Measurements from ENCODE around the gene PPP1R16B.
A peak's percentile ranks its signal among the peaks of the same experiment; 100 is the strongest.

The PPP1R16B gene

DNA sequence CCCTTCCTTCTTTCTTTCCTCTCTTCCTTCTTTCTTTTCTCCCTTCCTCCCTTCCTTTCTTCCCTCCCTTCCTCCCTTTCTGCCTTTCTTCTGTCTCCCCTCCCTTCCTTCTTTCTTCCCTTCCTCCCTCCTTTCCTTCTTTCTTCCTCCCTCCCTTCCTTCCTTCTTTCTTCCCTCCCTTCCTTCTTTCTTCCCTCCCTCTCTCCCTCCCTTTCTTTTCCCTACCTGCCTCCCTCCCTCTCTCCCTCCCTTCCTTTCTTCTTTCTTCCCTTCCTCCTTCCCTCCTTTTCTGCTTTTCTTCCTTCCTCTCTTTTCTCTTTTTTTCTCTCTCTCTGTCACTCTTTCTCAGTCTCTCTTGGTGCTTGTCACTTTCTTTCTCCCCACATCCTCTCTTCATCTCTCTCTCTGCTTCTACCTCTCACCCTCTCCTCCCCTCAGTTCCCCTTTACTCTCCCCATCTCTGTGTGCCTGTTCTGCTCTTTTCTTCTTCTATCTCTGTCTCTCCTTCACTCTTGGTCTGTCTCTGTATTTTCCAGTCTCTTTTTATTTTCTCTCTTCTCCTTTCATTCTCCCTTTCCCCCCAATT lies 90.6 kb downstream of the PPP1R16B start:
- DNase-seq (ENCODE audit: low spot score): no peak

DNA sequence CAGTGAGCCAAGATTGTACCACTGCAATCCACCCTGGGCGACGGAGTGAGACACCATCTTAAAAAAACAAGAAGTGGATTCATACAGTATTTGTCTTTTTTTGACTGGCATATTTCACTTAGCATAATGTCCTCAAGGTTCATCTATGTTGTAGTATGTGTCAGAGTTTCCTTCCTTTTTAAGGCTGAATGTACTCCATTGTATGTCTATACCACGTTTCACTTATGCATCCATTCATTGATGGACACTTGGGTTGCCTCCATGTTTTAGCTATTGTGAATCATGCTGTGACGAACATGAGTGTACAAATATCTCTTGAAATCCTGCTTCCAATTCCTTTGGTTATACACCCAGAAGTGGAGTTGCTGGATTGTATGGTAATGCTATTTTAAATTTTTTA lies 91.8 kb downstream of the PPP1R16B start:
- no peak for DNase-seq (ENCODE audit: low spot score)

DNA sequence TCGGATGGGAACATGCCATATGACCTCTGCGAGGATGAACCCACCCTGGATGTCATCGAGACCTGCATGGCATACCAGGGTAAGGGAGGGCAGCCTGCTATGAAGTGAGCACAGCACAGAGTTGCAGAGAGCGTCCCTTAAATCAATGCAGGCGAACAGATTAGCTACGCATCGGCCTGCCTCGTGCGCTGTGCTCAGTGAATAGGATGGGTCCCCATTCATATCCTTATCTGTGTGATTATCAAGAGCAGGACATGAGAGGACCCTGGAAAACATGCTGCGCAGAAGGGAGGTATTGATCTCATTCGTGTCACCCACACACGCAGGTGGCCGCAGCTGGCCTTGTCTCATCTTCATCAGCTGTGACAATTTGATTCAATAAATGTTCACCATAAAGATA lies 95.1 kb downstream of the PPP1R16B start:
- DNase-seq (ENCODE audit: low spot score): no peak

DNA sequence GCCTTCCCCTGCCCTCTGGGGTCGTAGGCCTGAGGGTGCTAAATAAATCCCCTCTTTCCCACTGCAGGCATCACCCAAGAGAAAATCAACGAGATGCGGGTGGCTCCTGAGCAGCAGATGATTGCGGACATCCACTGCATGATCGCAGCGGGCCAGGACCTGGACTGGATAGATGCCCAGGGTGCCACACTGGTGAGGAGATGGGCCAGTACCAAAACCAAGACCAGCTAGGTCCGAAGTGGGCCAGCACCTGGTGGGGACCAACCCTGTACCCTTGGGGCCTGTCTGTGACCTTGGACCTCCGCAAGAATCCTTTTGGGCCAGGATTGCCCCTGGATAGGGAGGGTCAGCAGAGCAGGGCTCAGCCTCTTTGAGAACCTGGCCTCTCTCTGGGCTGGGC lies 97.1 kb downstream of the PPP1R16B start:
- no peak for DNase-seq (ENCODE audit: low spot score)

DNA sequence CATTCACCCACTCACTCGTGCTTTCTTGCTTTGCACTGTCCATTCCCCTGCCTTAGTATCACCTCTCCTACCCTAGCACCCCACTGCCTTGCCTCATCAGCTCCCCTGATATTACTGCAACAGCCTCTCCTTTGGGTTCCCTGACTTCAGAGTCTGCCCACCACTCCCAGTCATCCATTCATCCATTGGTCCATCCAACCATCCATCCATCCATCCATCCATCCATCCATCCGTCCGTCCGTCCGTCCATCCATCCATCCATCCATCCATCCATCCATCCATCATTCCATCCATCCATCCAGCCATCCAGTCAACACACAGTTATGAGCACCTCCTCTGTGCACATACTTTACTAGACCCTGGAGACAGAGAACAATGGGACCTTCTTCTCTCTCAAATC lies 97.8 kb downstream of the PPP1R16B start:
- no peak for DNase-seq (ENCODE audit: low spot score)

DNA sequence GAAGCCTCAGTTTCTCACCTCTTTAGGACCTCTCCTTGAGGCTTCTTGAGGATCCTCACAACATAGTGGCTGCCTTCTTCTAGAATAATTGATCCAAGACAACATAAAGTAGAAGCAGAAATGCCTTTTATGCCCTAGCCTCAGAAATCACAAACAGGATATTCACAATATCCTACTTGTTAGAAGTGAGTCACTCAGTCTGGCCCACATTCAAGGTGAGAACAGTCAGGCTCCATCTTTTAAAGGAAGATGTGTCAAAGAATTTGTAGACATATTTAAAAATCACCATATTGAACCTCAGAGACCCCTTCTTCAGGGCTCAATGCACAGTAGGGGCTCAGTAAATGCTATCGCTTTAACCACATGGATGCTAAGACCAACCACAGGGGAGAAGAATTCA lies 99.9 kb downstream of the PPP1R16B start:
- no peak for DNase-seq (ENCODE audit: low spot score)

DNA sequence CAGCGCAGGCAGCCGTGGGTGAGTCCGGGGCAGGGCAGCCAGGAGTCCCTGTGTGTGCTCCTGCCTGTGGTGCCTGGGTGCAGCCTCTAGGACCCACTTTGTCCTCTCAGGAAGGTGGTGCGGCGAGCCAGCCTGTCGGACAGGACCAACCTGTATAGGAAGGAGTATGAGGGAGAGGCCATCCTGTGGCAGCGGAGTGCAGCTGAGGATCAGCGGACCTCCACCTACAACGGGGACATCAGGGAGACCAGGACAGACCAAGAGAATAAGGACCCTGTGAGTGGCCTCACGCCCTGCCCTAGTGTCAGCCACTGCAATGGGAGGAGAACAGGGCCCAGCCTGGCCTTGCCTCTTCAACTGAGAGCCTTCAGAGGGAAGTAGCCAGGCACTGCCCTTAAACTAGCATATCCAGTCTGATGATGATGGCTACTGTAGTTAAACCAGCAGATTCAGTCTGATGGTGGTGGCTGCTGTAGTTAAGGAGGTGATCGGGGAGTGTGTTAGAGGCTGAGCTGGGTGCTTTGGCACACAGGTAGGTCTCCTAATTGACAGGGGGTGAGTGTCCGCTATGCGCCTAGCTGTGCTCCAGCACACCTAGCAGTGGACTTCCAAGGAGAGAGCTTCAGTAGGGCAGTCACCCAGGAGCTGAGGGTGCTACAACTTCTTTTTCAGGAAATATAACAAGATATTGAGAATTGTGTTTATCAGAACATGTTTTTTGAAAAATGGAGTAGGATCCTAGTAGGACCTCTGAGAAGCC lies 102.6 kb downstream of the PPP1R16B start:
- no peak for DNase-seq (ENCODE audit: low spot score)

DNA sequence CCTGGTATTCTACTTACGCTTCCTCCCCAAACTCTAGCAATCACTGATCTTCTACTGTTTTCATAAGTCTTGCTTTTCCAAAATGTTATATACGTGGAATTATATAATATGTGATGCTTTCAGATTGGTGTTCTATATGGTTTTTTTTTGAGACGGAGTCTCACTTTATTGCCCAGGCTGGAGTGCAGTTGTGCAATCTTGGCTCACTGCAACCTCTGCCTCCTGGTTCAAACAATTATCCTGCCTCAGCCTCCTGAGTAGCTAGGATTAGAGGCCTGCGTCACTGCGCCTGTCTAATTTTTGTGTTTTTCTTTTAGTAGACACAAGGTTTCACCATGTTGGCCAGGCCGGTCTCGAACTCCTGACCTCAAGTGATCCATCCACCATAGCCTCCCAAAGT lies 109.9 kb downstream of the PPP1R16B start:
- DNase-seq (ENCODE audit: low spot score): no peak

DNA sequence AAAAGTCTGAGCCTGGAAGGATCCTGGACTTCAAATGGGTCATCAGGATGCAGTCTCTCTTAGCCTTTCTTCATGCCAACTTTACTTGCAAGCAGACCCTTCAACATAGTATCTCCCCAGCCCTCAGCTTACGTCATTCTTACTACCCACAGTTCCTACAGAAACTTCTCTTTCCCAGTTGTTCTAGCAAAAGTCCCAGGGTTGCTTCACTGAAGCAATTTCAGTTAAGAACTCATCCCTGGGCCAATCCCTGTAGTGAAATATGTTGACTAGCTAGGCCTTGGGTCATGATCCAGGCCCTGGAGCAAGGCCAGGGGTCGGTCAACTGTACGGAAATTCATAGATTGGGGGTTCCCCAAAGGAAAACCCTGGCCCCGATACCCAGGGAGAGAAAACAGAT lies 112.2 kb downstream of the PPP1R16B start:
- DNase-seq (ENCODE audit: low spot score): no peak

DNA sequence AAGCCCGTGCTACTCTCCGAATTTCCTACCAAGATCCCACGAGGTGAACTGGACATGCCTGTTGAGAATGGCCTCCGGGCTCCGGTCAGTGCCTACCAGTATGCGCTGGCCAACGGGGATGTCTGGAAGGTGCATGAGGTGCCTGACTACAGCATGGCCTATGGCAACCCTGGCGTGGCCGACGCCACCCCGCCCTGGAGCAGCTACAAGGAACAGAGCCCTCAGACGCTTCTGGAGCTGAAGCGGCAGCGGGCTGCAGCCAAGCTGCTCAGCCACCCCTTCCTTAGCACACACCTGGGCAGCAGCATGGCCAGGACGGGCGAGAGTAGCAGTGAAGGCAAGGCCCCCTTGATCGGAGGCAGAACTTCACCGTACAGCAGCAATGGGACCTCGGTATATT lies 112.7 kb downstream of the PPP1R16B start:
- DNase-seq (ENCODE audit: low spot score): no peak

DNA sequence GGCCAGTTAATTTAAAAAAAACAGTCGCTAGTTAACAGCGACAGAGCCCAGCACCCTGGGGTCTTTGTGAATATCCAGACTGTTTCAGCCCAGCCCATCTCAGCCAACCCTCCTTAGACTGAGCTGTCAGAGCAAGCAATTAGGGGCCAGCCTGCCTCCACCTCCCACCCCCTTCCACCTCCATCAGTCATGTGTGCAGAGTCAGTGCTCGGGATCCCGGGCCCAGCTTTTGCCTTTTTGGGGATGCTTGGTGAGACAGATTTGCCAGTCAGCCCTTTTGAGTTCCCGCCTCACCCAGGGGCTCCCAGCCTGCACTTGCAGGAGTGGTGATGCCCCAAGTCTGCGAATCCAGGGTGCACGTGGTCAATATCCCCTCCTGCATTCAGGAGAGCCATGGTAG lies 114.2 kb downstream of the PPP1R16B start:
- no peak for DNase-seq (ENCODE audit: low spot score)

DNA sequence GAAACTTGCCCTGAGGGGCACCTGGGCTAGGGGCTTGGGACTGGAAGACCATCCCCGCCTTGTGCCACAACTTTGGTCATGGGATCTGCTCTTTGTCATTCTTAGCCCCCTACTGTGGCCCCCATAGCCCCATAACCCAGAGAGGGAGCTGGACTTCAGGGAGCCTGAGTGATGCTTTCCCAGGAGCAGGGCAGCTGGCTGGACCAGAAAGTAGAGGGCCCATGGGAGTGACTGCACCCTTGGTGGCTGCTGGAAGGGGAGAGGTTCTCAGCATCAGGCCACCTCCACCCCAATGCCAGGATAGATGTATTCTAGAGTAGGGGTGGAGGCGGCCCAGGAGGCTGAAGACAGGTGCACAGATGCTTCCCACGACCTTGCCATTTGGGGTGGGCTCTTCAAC lies 114.9 kb downstream of the PPP1R16B start:
- no peak for DNase-seq (ENCODE audit: low spot score)

DNA sequence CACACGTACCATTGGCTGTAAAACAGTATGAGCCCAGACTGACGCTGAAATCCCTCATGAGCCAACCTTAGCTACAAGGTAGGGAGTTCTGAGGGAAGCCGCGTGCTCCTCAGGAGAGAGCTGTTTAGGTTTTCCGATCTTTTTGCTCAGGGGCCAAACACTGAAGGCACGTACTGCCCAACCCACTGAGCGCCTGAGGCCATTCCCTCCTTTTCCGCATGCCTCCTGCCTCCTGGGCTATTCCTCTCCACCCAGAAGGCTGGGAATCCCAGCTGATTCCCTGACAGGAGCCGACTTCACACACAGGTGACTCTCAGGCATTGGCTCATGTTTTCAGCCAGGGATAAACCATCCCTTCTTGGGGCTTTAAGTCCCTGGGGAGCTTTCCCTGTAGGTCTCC lies 115.4 kb downstream of the PPP1R16B start:
- DNase-seq (ENCODE audit: low spot score): no peak

DNA sequence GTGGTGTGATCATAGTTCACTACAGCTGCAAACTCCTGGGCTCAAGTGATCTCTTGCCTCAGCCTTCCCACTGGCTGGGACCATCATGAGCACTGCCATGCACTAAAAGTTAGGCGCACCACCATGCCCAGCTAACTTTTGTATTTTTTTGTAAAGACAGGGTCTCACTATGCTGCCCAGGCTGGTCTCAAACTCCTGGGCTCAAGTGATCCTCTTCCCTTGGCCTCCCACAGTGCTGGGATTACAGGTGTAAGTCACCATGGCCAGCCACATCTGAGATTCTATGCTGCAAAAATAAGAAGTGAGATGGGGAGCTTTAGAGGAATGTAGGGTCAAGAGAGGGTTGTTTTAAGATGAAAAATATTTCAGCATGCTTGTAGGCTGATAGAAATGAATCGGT lies 119.2 kb downstream of the PPP1R16B start:
- DNase-seq (ENCODE audit: low spot score): no peak

DNA sequence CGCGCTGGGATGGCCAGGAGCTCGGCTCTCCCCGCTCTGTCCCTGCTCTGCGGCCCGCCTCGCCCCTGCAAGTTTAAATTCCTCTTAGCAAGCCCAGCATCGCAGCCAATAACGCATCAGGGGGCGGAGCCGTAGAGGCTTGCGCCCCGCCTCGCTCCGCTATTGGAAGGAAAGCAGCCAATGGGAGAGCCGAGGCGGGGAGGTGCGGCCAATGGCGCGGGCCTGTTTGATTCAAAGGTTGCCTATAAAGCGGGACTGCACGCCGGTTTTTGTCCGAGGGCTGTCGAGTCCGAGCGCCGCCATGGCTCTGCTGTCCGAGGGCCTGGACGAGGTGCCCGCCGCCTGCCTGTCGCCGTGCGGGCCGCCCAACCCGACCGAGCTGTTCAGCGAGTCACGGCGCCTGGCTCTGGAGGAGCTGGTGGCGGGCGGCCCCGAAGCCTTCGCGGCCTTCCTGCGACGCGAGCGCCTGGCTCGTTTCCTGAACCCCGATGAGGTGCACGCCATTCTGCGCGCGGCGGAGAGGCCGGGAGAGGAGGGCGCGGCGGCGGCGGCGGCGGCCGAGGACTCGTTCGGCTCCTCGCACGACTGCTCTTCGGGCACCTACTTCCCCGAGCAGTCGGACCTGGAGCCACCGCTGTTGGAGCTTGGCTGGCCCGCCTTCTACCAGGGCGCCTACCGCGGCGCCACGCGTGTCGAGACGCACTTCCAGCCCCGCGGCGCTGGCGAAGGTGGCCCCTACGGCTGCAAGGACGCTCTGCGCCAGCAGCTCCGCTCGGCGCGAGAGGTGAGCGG lies 120.8 kb downstream of the PPP1R16B start, which contains the start of gene FAM83D:
Gene FAM83D, plus strand, starts transcription at position 276 of the 792 bp plus-strand sequence. Its CDS starts 26 bp downstream, at position 302.
- DNase-seq (ENCODE audit: low spot score): peak; percentile 100

DNA sequence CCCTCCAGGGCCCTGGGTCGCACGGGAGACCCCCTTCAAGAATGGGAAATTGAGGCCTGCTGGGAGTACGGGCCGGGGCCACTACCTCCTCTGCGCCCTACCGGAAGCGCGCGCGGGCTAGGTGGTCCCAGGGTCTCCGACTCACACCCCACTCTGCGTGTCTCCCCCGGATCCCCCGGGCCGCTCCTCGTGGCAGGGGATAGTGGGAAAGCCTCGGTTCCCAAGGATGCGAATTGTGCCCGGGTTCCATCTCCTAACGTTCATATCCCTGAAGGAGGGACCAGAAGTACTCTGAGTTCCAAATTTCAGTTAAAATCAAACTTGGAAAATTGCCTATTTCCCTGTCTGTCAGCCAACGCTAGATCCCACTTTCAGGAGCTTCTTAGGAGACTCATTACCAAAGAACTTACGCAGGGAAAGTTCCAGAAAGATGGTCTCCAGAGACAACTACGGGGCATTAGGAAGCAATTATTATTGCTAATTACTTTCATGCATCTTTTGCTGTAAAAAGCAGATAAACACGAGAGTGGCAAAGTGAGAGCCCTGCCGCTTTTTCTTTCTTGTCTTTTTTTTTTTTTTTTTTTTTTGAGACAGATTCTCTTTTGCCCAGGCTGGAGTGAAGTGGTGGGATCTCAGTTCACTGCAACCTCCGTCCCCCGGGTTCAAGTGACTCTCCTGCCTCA lies 121.6 kb downstream of the PPP1R16B start:
- peak; percentile 16 for DNase-seq (ENCODE audit: low spot score)

DNA sequence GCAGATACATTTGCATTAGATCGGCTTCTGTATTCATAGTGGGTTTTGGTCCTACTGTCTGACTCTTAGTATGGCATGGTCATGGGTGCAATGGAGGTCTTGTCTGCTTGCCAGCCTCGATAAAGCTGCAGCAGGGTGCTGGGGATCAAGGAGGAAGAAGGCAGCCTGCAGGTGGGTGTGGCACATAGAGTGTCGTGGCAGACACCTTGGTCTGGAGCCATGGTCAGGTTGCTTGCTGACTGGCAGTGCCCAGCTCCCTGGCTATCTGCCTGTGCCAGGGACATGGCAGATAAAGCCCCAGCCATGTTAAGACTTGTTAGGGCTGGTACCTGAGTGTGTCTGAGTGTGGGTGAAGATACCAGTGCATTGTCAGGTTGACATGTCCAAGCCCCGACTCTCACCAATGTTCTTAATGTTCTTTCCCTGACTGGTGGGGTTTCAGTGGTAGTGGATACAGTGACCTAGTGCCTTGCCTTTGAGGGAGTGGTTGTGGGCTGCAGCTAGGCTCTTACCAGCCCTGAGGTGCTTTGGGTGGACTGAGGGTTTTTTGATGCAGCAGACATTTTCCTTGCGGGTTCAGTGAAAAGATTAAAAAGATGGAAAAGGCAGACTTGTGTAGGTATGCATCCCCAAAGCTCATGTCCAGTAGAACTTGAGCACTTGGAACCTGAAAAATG lies 122.5 kb downstream of the PPP1R16B start:
- DNase-seq (ENCODE audit: low spot score): no peak

DNA sequence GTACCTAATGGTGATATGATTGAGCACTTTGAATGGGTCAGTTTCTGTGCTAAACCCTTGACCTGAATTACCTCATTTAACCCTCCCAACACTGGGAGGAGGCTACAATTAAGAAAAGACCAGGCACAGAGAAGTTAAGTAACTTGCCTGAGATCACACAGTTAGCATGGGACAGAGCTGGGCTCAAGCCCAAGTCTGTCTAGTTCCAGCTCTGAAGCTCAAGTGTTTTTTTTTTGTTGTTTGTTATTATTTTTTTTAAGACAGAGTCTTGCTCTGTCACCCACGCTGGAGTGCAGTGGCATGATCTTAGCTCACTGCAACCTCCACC lies 124.7 kb downstream of the PPP1R16B start:
- DNase-seq (ENCODE audit: low spot score): no peak

DNA sequence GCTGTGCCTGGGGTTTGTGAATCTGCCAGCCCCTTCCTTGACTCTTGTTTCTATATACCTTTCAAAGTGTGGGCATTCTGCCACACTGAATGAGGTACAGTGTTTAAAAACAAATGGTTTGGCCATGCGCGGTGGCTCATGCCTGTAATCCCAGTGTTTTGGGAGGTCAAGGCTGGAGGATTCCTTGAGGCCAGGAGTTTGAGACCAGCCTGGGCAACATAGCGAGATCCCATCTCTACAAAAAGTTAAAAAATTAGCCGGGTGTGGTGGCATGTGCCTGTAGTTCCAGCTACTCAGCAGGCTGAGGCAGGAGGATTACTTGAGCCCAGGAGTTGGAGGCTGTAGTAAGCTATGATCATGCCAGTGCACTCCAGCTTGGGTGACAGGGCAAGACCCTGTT lies 126.5 kb downstream of the PPP1R16B start:
- no peak for DNase-seq (ENCODE audit: low spot score)

DNA sequence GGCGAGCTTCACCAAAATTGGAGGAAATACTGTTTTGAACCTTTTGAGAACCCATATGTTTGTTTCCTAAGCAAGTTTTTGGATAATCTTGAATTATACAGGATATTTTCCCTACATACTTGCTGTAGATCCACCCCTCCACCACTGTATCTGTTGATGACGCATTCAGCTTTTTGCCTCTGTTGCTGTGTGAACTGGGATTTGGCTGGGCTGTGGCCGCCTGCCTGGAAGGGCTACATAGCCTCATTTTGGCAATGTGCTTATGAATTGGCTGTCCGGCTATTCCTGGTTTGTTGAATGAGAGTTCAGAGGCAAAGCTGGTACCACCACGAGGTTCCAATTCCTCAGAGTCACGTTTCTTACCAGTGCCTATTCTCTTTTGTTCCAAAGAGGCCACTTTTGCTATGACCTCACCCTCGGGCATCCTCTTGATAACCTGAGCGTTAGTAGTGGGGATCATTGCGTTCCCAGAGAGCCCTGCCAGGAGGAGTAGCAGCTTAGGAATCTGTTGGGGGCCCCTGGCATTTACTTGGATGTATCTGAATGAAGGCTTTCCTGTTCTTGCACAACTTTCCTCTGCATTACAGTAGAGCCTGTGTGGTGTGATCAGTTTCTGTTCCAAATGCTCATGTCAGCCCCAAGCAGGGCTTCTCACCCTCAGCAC lies 127.1 kb downstream of the PPP1R16B start:
- no peak for DNase-seq (ENCODE audit: low spot score)

DNA sequence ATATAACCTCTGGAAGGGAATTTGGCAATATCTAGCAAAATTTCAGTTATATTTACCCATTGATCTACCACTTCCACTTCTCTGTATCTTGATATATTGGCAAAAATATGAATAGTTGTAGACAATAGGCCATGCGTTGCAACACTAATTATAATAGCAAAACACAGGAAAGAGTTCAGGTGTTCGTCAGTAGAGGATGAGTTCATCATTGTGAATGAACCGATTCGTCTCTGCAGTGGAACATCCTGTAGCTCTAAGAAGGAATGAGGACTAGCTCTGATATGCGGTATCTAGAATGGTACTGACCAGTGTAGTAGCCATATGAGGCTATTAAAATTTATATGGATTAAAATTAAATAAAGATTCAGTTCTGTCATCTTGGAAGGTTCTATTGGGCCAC lies 129.0 kb downstream of the PPP1R16B start:
- DNase-seq (ENCODE audit: low spot score): no peak

DNA sequence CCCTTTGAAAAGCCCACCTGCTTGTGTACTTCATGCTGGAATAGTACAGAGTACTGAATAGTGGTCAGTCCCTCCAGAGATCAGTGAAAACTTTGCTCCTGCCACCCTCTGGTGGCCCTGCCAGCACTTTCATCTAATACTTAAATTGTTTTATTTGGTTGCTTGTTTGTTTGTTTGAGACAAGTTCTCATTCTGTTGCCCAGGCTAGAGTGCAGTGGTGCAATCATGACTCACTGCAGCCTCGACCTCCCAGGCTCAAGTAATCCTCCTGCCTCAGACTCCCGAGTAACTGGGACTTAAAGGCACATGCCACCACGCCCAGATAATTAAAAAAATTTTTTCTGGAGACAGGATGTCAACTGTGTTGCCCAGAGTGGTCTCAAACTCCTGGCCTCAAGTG lies 129.8 kb downstream of the PPP1R16B start:
- peak; percentile 35 for DNase-seq (ENCODE audit: low spot score)

All from AG08395 (cell line).